Endothelial cell of hepatic sinusoid (primary cell): ENCODE measurements around the gene BGLAP.

Source experiments
- in situ Hi-C: cut with HindIII; loops from 2 replicates; pipeline ENCODE4 v1.10.0; 2017; ENCODE audit warnings: low sequenced_read_pairs

BGLAP gene

GRCh38 chr1:156286061-156286460, 44.1 kb downstream of the BGLAP start:
- in situ Hi-C loops, result no loop called here

- in situ Hi-C loops, result no loop called here
Observed at GRCh38 chr1:156289857-156290256, 47.9 kb downstream of the BGLAP start.

- in situ Hi-C loops, result no loop called here
Observed at GRCh38 chr1:156291226-156292061, 49.5 kb downstream of the BGLAP start.
